ENCODE data around the gene FKBP1A. TPM values are rescaled to one million over a fixed set of nuclear protein-coding genes. Genes with fewer than 3 reads are reported as not detected.

FKBP1A gene
- total RNA-seq (100 to 1,000 TPM; 112 to 276 (median 140) TPM), polyA plus RNA-seq (100 to 1,000 TPM; 110 to 311 TPM)
- long read RNA-seq, donor 1, transcript FKBP1A-203 (4 exons, 976 nt), result minor isoform, 6 of 71 reads
- long read RNA-seq, donor 1, transcript FKBP1A-204 (5 exons, 1,622 nt), result major isoform, 52 of 71 reads
- long read RNA-seq, donor 1, partial matches to known transcripts, result 2 of 71 reads
- long read RNA-seq, donor 1, other reads (novel, unspliced or antisense), result 10 of 71 reads
- long read RNA-seq, donor 2, transcript FKBP1A-203 (4 exons, 976 nt), result minor isoform, 7 of 90 reads
- long read RNA-seq, donor 2, transcript FKBP1A-204 (5 exons, 1,622 nt), result major isoform, 65 of 90 reads
- long read RNA-seq, donor 2, partial matches to known transcripts, result 2 of 90 reads
- long read RNA-seq, donor 2, other reads (novel, unspliced or antisense), result 16 of 90 reads
- long read RNA-seq, donor 3, transcript FKBP1A-203 (4 exons, 976 nt), result minor isoform, 15 of 349 reads
- long read RNA-seq, donor 3, transcript FKBP1A-204 (5 exons, 1,622 nt), result major isoform, 308 of 349 reads
- long read RNA-seq, donor 3, transcript FKBP1A-211 (4 exons, 1,518 nt), result minor isoform, 5 of 349 reads
- long read RNA-seq, donor 3, partial matches to known transcripts, result 7 of 349 reads
- long read RNA-seq, donor 3, other reads (novel, unspliced or antisense), result 10 of 349 reads

- DNase-seq (peak; percentile 90 to 94), ATAC-seq (peak; percentile 94 to 99 (median 96))
- peak within 1 kb of the TSS; percentile 60 to 87 (median 78) for H3K4me3 ChIP-seq
- H3K27ac ChIP-seq, result peak within 1 kb of the TSS; percentile 75 to 96 (median 89)
- H3K9me3 ChIP-seq, result no peaks in the 10 kb centered on the region
- intact Hi-C loops (cut with DNase I), result loop anchor here in 9 of 10 donors (1.0 to 5.0 kb wide), 7 partner anchors 56 to 81 kb away; partner anchors contain the start of genes SDCBP2 (in 2 of the 9) and NSFL1C (in 1 of the 9)
- peaks cover 0 to 11% (median 6%) of the 10 kb centered on the region in 7 donors for H3K27me3 ChIP-seq
- peak in 7 of 9 donors; percentile 23 to 55 (median 34) for TF ChIP-seq CTCF (IDR thresholded peaks at IDR 0.05)
- WGBS, 2 donors, result 1% methylated on average over 61 to 79 of the region's 79 CpGs
- H3K36me3 ChIP-seq, result peaks cover 0 to 19% (median 0%) of the 10 kb centered on the region in 9 donors
- peaks cover 32 to 73% (median 54%) of the 10 kb centered on the region in 9 donors for H3K4me1 ChIP-seq
Measured at GRCh38 chr20:1392693-1393506, at the start of gene FKBP1A. Gene FKBP1A (minus strand): TSS chr20:1393054. CDS start chr20:1392998, 56 bp downstream.

GRCh38 chr20:1442304-1442703 lies 49.5 kb upstream of the FKBP1A start:
- H3K4me1 ChIP-seq, result peaks cover 0 to 12% (median 0%) of the 10 kb centered on the region in 9 donors
- WGBS, 2 donors, result 90 to 94% methylated on average over 2 of the region's 2 CpGs
- no peak for TF ChIP-seq CTCF (IDR thresholded peaks at IDR 0.05)
- intact Hi-C loops (cut with DNase I), result no loop called here
- H3K27me3 ChIP-seq, result no peaks in the 10 kb centered on the region
- DNase-seq, result no peak
- no peaks in the 10 kb centered on the region for H3K9me3 ChIP-seq
- H3K36me3 ChIP-seq, result peaks cover 0 to 87% (median 56%) of the 10 kb centered on the region in 9 donors
- no peak overlapping the region for H3K4me3 ChIP-seq
- no peak for ATAC-seq
- H3K27ac ChIP-seq, result no peak overlapping the region

GRCh38 chr20:1441133-1441532 lies 48.3 kb upstream of the FKBP1A start:
- no peak for DNase-seq
- Histone ChIP-seq H3K9me3 (no peaks in the 10 kb centered on the region), H3K4me1 (peaks cover 0 to 12% (median 0%) of the 10 kb centered on the region in 9 donors), H3K4me3 (no peak overlapping the region), H3K27ac (no peak overlapping the region), H3K36me3 (peaks cover 0 to 75% (median 45%) of the 10 kb centered on the region in 9 donors), H3K27me3 (no peaks in the 10 kb centered on the region)
- intact Hi-C loops (cut with DNase I), result loop anchor here in 1 of 10 donors (2.0 kb wide), 1 partner anchor 128 kb away; no protein-coding TSS in a partner anchor
- WGBS, 2 donors, result 81 to 85% methylated on average over 3 of the region's 3 CpGs
- no peak for TF ChIP-seq CTCF (IDR thresholded peaks at IDR 0.05)
- no peak for ATAC-seq

Data from heart right ventricle (tissue), 16 donors.